Epidermal melanocyte (primary cell): Measurements from ENCODE around the gene RPL22.

ENCODE experiments used
- DNase-seq: peaks from one replicate; pipeline ENCODE4 v3.0.0; 2011; ENCODE audit warnings: low spot score; ENCODE audit not compliant: insufficient read length

The RPL22 gene

DNA sequence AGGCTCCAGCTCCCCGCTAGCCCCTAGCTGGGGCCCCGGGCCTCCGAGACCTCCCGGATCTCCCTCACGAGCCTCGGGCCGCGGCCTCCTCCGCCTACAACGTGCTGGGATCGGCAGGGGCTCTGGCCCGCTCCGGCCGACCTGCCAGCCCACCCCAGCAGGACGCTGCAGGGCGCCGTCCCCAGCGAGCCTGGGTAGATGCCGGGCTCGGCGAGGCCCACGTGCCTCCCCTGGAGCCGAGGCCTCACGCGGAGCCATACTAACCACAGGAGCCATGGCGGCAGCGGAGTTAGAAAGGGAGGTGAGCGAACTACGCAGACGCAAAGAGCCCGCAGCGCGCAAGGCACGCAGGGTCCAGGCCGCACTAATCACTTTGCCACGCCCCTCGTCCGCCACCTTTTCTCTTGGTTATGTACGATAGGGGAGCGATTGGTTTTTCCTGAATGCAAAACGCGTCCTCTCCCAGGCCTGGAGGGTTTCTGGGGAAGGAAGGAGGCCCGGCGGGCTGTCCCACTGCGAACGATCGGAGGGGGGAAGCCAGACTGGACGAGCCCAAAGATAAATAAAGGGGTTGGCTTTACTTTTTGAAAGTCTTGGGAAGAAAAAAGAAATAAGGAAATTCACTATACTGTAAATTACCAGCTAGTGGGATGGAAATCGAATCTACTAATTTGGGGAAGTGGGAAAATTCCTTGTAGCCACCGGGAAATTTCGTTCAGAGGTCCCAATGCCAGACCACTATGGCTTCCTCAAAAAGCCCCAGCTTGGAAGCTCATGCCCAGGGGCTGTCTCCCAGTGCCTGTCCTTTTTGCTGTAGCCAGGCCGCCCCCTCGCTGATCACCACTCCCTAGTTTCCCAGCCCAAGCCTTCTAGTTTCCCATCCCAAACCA is at the start of gene RPL22:
RPL22 (minus strand) TSS at position 298 of the 890 bp plus-strand sequence; CDS start at position 276, 22 bp downstream.
- DNase-seq, result peak; percentile 84

DNA sequence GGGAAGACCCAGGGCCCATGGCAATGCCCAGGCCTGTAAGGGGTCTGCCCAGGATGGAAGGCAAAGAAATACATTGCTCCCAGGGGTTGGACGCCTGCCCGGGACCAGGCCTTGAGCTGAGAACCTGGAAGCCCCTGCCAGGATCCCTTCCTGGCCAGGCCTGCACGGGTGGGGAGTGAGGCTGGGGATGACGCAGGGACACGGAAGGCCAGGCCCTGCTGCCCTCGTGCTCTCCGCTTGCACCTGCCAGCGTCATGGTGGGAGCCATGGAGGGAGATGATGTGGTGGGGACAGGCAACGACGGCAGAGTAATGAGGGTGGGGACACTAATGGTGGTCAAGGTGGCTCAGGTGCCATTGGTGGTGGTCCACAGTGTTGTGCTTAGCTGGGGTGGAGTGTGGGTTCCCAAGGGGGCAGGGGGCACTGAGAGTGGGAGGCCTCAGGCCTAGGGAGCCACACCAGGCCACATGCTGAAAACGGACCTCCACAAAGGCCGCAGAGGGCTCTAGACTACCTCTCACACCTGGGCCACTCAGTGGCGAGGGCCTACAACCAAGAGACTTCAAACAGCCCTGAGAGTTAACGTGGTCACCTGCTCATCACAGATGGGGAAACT is 48.9 kb upstream of the RPL22 start:
- no peak for DNase-seq

DNA sequence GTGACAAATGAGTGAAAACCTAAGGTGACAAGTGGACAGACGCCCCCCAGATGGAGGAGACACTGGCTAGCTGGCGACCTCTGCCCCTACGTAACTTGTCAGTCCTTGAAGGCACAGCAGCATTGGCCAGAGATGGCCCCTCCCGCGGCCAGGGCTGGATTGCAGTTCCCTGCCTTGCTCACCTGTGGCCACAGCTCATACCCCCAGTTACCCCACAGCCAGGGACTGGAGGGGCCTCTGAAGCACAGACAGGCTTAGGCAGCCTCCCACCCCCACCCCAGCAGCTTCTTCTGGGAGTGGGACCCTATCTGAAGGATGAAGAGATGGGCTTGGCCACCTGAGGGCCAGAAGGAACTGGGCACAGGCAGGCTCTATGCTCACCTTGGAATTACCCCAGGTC is 48.3 kb upstream of the RPL22 start:
- DNase-seq, result no peak

DNA sequence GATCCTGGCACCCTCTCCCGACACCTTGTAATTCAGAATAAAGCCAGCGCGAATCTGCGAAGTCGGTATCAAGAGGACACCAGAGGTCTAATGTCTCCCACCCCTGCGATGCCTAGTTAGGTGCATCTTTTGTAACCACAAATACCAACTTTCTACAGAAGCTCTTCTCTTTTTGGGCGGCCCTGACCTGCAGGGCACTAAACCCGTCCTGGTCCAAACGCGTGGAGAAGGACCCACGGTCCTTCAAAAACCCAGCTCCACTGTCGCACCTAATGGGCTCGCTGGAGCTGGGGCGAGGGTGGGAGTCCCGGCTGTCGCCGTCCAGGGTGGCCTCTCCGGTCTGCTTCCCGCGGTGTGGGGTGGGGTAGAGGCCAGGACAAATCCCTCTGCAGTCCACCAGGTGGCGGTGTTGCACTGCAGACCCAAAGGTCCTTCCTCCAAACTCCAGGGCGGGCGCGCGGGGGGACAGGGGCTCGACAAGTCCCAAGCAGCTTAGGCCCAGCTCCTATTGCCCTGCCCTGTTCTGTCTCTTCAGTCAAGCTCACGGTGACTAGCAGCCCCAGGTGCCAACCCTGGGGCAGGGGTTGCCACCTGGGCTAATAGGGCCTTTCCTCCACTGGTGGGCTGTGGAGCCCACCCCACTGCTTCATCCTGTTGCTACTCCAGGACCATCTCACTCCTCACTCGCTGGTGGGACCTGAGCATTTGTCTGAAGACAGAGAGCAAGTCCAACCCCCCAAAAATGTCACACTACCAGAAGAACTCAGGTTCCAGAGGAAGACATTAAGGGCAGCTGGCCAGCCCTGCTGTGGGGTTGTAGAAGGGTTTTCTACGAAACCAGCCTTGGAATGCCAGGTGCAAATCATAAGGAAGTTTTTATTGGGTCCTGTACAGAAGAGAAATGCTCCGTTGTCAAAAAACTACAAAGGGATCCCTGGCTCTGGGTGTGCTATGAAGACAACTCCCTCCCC is 47.4 kb upstream of the RPL22 start:
- DNase-seq, result peak; percentile 97

DNA sequence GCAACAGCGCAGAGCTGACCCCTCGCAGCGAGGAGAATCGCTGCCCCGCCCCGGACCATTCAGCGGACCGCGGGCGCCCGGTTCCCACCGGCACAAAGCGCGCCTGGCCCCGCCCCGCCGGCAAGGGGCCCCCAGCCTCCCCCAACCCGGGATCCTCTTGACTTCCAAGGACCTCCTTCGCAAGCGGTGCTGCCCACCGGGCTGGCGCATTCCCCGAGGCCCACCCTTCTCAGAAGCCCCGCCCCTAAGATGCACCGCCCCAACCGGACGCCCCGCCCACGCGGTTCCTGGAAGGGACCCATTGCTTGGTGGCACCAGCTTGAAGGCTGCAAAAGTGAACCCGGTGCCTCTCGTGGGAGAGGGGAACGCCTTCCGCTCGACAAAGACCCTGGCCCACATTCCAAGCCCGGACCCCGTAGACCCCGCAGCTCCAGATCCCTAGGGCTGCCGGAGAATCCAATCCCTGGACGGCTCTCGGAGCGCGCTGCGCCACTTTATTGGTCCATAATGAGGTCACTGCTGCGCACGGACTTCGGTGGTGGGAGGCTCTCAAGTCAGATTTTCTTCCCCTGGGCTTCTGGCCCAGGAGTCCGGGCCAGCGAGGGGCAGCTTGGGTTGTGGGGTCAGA is 46.6 kb upstream of the RPL22 start:
- no peak for DNase-seq

DNA sequence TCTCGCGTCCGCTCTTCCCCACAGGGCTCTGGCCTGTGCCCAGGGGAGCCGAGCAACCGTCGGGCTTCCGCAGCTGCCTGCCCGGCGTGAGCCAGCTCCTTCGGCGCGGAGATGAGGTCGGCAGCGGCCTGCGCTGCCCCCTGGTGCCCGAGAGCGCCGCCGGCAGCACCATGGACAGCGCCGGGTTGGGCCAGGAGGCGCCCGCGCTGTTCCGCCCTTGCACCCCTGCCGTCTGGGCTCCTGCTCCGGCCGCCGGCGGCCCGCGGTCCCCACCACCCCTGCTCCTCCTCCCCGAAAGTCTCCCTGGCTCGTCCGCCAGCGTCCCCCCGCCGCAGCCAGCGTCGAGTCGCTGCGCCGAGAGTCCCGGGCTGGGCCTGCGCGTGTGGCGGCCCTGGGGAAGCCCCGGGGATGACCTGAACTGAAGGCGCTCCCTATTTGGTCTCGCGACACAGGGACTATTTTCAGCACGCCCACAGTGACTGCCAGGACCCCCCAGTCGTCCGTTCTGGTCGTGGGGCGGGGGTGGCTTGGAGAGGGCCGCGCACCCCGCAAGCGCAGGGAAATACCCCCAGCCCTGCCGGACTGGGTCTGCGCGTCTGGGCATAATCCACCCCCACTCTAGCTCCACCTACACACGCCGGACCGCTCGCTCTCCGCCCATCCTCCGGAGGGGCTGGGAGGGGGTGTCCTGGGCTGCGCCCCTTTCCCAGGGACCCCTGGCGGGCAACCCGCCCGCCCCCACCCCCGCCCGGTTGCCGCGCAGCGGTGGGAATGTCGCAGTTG is 45.9 kb upstream of the RPL22 start:
- peak; percentile 90 for DNase-seq

DNA sequence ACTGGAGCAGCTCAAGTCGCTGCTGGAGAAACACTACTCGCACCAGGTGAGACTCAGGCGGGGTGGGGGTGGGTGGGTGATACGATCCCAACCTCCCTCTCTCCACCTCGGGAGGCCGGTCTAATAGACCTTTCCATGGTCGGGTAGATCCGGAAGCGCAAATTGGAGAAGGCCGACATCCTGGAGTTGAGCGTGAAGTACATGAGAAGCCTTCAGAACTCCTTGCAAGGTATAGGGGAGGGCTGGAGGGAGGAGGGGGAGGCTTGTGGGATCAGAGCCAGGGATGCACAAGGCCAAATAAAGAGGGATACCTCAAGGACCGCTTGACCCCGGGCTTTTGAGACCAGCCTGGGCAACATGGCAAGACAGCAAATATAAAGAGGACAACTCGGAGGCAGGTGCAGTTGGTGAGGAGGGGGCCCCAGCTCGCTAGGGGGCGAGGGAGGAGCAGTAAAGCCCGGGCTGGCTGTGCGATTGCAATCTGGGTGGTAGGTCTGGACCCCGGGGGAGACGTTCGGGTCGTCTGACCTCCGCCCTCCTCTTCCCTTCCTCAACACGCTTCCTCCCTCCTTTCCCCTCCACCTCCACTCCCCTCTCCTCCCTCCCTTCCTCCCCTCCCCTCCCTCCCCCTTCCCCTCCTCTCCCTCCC is 45.1 kb upstream of the RPL22 start:
- no peak for DNase-seq

DNA sequence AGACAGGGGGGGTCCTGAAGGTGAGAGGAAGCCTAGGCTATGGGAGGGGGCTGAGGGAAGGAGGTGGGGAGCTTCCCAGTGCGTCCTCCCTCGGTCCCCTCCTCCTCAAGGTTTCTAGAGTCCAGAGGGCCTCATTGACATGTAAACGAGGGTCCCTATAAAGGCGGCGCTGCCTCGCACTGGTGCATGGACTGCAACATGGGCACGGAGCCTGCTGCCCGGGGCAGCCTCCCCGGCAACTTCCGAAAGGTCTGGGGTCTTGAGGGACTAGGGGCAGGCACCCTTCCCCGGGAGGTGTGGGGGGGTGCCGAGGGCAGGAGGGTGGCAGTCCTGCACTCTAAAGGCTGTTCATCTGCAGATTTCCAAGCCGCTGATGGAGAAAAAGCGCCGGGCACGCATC is 44.6 kb upstream of the RPL22 start, which contains the start of gene HES3:
HES3 (plus strand) TSS at position 187 of the 400 bp plus-strand sequence; CDS start at position 374, 187 bp downstream.
- peak; percentile 10 for DNase-seq

DNA sequence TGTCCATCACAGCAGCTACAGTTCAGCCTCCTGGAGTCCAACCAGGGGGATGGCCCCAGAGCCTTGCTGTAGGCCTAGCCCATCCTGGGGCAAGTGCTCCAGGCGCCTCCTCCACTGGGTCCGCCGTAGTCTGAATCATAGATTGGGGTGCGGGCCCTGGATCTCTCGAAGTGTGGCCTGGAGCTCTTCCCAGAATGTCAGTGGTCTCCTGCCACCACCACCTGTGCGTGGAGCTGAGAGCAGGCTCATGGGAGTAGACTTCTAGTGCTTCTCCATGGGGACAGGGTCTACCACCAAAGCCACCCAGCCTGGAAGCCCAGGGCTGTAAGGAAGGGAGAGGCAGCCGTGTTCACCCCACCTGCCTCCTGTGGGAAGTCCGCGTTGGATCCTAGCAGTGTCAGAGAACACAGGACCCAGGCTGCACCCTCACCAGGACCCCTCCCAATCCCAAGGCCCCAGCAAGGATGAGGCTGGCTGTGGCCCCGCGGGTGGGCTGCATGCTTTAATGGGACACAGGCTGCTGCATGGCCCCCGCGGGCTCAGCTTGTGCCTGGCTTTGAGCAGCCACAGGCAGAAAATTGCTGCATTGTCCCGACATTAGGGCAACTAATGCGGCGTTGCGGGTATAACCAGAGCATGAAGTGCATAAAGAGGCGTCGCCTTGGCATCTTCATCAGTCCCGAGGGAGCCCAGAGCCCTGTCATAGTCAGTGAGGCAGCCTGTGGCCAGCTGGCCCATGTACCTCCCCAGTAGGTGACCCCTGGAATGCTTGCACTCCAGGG is 43.8 kb upstream of the RPL22 start:
- DNase-seq, result peak; percentile 10

DNA sequence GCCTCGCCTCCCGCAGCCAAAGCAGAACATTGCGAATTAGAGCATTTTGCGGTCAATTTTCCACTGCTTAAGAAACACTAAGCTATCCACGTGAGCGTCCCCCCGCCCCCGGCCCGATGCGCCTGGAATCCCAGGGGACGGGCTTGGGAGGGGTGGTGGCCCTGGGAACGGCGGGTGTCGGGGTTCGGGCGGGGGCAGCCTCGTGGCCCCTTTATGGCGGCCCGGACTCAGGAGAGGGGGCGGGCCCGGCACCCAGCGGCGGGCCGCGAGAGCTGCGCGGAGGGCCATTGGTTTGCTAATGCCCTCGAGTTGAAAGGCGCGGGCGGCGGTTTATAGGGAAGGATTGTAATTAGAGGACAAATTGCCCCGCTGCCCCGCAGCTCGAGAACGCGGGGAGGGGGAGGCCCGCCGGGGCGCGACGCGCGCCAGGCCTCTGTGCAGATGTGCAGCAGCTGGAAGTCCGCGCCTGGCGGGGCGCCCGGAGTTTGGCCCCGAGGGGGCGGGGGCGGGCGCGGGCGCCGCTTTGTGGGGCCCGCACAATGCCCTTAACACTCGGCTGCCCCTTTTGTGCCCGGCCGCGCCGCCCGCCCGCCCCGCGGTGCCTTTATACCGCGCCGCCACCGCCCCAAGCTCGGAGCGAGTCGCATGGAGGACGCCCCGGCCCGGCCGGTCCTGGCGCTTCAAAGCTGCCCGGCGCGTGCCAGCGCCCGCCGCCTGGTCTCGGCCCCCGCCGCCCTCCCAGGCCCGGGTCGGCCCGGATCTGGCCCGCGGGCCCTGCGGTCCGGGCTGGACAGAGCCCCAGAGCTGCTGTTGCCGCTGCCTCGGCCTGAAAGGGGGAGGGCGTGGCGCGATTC is 42.7 kb upstream of the RPL22 start:
- DNase-seq, result peak; percentile 20

DNA sequence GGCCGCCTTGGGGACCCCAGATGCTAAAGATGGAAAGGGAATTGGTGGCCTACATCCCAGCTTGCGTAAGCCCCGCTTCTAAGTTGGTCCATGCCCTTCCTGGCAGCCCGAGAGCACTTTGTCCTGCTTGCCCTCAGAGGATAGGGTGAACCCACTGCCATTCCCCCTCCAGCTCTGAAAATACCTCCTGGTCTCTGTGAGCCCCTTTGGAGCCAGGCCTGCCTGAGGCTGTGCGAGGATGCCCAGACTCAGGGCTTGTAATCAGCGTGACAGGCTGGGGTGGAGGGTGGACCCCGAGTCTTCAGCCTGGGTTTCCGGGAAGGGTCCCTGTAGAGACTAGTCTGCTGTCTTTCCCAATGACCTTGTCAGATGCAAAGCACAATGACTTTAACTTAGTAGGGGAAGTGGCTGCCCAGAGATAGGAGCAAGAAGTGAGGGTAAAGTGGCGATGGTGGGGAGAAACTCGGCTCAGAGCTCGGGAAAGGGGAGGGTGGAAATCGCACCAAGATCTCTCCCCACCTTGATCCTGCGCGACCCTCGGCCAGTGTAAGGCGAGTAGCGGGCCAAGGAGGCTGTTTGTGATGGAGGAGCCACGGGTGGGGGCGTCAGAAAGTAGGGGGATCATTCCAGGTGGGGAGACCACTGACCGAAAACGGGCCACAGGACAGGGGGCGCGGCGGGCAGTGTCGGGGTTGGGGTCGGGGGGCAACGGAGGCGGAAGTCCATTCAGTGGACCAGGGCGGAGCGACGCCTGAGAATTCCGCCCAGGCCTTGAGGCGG is 41.9 kb upstream of the RPL22 start:
- DNase-seq, result peak; percentile 12

DNA sequence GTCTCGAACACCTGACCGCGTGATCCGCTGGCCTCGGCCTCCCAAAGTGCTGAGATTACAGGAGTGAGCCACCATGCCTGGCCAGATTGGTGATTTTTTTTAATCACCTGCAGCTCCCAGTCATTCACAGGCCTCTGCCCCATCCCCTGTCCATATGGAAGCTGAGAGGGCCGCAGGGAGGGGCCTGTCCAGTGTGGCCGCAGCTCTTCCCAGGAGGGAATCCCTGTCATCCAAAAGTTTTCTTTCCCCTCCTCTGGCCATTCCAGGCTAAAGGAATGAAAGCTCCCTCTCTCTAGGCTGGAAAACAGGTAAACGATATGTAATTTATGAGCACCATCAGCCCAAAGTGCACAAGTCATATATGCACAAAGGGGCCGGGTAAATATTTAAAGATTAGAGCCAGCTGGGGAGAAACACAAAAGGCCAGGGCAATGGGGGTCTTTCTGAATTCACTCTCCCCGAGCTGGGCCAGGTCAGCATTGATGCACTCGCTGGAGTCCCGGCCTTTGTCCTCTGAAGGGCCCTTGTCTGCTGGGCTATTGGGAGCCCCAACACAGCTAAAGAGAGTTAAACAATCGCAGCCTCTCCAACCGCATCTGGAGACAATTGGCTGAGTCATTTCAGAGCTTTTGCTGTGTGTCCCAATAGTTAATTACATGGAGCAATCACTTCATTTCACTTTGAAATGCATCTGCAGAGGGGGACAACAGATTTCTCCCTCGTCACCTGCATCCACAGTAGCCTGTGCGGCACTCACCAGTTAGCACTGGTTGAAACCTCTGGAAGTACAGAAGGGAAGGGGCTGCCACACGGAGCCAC is 40.8 kb upstream of the RPL22 start:
- DNase-seq, result no peak

DNA sequence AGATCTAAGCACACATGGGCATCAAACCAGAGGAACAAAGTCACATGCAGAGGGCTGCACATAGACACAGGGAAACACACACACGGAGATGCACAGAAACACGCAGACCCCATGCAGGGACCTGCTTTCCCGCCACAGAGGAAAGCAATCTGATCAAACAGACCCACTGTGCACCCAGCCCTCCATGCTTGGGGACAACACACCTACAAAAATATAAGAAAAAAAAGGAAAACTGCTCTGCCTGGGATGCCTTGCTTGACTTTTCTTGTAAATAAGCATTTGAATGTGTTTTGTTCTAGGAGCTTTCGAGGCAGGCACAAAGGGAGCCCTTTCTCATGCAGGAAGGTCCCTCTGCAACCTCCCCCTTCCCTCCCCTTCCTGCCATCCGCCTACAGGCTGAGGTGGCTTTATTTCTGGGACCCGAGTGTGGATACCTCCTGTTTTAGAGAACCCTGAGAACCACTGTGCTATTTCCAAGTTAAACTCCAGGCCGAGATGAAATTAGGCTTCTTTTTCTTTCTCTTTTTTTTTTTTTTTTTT is 39.9 kb upstream of the RPL22 start:
- DNase-seq, result no peak

DNA sequence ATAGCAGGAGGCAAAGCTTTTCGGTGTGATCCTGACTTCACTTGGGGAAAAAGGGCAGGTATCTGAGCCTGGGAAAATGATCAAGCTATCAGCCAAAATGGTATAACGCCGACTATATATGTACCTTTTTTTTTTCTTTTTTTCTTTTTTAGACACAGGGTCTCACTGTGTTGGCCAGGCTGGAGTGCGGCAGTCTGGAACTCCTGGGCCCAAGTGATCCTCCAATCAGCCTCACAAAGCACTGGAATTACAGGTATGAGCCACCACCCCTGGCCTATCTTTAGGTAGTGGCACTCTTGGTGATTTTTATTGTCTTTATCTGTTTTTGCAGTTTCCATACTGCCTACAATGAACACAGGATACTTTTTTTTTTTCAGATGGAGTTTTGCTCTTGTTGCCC is 37.7 kb upstream of the RPL22 start:
- no peak for DNase-seq

DNA sequence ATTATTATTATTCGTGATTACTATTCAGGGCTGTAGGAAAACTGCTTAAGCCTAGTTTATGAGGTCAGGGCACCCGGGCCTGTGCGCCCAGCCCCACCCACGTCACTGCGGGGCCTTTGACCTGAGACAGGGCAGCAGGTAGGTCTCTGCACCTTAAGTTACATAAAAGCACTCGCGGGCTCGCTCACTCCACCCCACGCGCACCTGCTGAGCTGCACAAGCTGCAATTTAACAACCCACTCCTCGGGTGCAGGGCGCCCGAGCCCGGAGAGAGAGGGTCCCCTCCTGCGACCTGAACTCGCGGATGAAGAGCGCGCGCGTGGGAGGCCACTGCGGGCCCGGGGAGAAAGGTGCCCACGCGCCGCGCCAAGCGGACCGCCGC is 35.9 kb upstream of the RPL22 start:
- no peak for DNase-seq
